CD14-positive monocyte (primary cell): ENCODE data around the gene OPN1MW3. TPM values are rescaled to one million over a fixed set of nuclear protein-coding genes. Genes with fewer than 3 reads are reported as not detected.
"Not testable (repeated sequence)": the region's sequence is repeated elsewhere in the genome, so short reads cannot be mapped to it uniquely, and the experiment has no call there.

Experiments
- DNase-seq, 3 donors: peaks; one replicate each; pipeline ENCODE4 v3.0.0-alpha.2; 2011 to 2022
- H2AFZ ChIP-seq: 2 replicates; pipeline ENCODE4 v1.6.0; 2012; ENCODE audit warnings: mild to moderate bottlenecking, low read depth, low read length, inconsistent platforms; ENCODE audit not compliant: insufficient read depth, poor library complexity, severe bottlenecking
- H3K27ac ChIP-seq, 2 donors: 1 replicate in 1 of 2; 2 replicates in 1 of 2; pipeline ENCODE4 v1.5.1; 2012 to 2013; ENCODE audit warnings: low read length in 2 of 2, control low read depth in 1 of 2, inconsistent platforms in 1 of 2, low read depth in 1 of 2, mild to moderate bottlenecking in 1 of 2
- H3K27me3 ChIP-seq, 2 donors: one replicate each; pipeline versions ENCODE4 v1.6.0 to v1.6.1; 2011 to 2013; ENCODE audit warnings: low read length in 2 of 2; ENCODE audit not compliant: control insufficient read depth in 2 of 2, insufficient read depth in 2 of 2
- H3K36me3 ChIP-seq, 2 donors: replicated peaks in 1 of 2; 1 replicate in 1 of 2; 2 replicates in 1 of 2; pipeline versions ENCODE4 v1.5.1 to v1.6.1; 2012 to 2013; ENCODE audit warnings: low read length in 2 of 2, control low read depth in 1 of 2, inconsistent platforms in 1 of 2, mild to moderate bottlenecking in 1 of 2; ENCODE audit not compliant: insufficient read depth in 2 of 2, control insufficient read depth in 1 of 2
- H3K4me1 ChIP-seq, 2 donors: 1 replicate in 1 of 2; 2 replicates in 1 of 2; pipeline versions ENCODE4 v1.5.1 to v1.6.1; 2012 to 2013; ENCODE audit warnings: low read length in 2 of 2, control low read depth in 1 of 2, inconsistent platforms in 1 of 2, mild to moderate bottlenecking in 1 of 2, moderate library complexity in 1 of 2; ENCODE audit not compliant: insufficient read depth in 2 of 2, control insufficient read depth in 1 of 2
- H3K4me2 ChIP-seq: replicated peaks from 2 replicates; pipeline ENCODE3; 2012; ENCODE audit warnings: low read length, moderate library complexity, mild to moderate bottlenecking; ENCODE audit not compliant: poor library complexity, severe bottlenecking; ENCODE audit errors: extremely low read depth
- H3K4me3 ChIP-seq, 3 experiments: fragments of 200-600 bp in 1 of 3; sonication (generic) in 1 of 3; replicated peaks in 1 of 3; 1 replicate in 2 of 3; 2 replicates in 1 of 3; pipeline ENCODE4 v1.5.1; 2011 to 2013; ENCODE audit warnings: low read length in 3 of 3, mild to moderate bottlenecking in 3 of 3, control low read depth in 2 of 3, low read depth in 2 of 3, inconsistent platforms in 1 of 3, moderate library complexity in 1 of 3
- H3K79me2 ChIP-seq: 2 replicates; pipeline ENCODE4 v1.6.0; 2012; ENCODE audit warnings: mild to moderate bottlenecking, control low read depth, inconsistent platforms, low read length, moderate library complexity; ENCODE audit not compliant: insufficient read depth
- H3K9ac ChIP-seq: 2 replicates; pipeline ENCODE4 v1.6.0; 2017; ENCODE audit warnings: low read length, mild to moderate bottlenecking; ENCODE audit not compliant: insufficient read depth, poor library complexity, severe bottlenecking
- H3K9me3 ChIP-seq, 2 donors: replicated peaks in 1 of 2; 1 replicate in 1 of 2; 2 replicates in 1 of 2; pipeline versions ENCODE4 v1.5.1 to v1.6.1; 2012 to 2013; ENCODE audit warnings: low read length in 2 of 2, control low read depth in 1 of 2; ENCODE audit not compliant: control insufficient read depth in 1 of 2, insufficient read depth in 1 of 2
- H4K20me1 ChIP-seq: 2 replicates; pipeline ENCODE4 v1.6.0; 2012; ENCODE audit warnings: mild to moderate bottlenecking, low read length, control low read depth, moderate library complexity; ENCODE audit not compliant: insufficient read depth
- H3K27ac Mint-ChIP-seq, 7 donors: one replicate each; pipeline ENCODE4 v1.8.0; 2020; ENCODE audit warnings: mild to moderate bottlenecking in 7 of 7, mixed read lengths in 7 of 7, moderate library complexity in 6 of 7, inconsistent platforms in 2 of 7
- H3K27me3 Mint-ChIP-seq, 3 donors: one replicate each; pipeline ENCODE4 v1.8.0; 2021 to 2022; ENCODE audit warnings: low read depth in 3 of 3, mild to moderate bottlenecking in 3 of 3, mixed read lengths in 3 of 3, moderate library complexity in 3 of 3, inconsistent platforms in 1 of 3
- H3K36me3 Mint-ChIP-seq, 2 donors: one replicate each; pipeline ENCODE4 v1.8.0; 2020; ENCODE audit warnings: mixed read lengths in 2 of 2, inconsistent platforms in 1 of 2, mild to moderate bottlenecking in 1 of 2
- H3K4me1 Mint-ChIP-seq: one replicate; pipeline ENCODE4 v1.8.0; 2020; ENCODE audit warnings: mild to moderate bottlenecking, mixed read lengths
- H3K4me3 Mint-ChIP-seq, 2 donors: one replicate each; pipeline ENCODE4 v1.8.0; 2020; ENCODE audit warnings: mild to moderate bottlenecking in 2 of 2, mixed read lengths in 2 of 2, moderate library complexity in 1 of 2
- H3K9me3 Mint-ChIP-seq, 7 donors: one replicate each; pipeline ENCODE4 v1.8.0; 2020 to 2022; ENCODE audit warnings: mixed read lengths in 7 of 7, mild to moderate bottlenecking in 6 of 7, moderate library complexity in 6 of 7, inconsistent platforms in 2 of 7
- WGBS: methylation state at CpG from one replicate; pipeline ENCODE4 v1.1.5; 2013; ENCODE audit warnings: missing lambda C conversion rate; ENCODE audit not compliant: insufficient coverage; 5-methylcytosine and 5-hydroxymethylcytosine counted together
- intact Hi-C, 2 donors: fragments of 100-400 bp; cut with micrococcal nuclease; formaldehyde crosslinking; loops; one replicate each; pipeline versions ENCODE4 v1.15.0 to v1.15.1; 2023
- polyA plus RNA-seq, 3 donors: library from polyadenylated mRNA; depleted of rRNA in 1 of 3; unstranded in 2 of 3; stranded (reverse) in 1 of 3; fragments of 300-500 nt in 2 of 3; fragments of >200 nt in 1 of 3; fragmentation: Illumina TruSeq in 2 of 3; gene quantifications; 1 replicate in 2 of 3; 2 replicates in 1 of 3; pipeline ENCODE4 v1.2.3, GENCODE V29; 2012 to 2021

Gene OPN1MW3
- polyA plus RNA-seq, 3 donors: 0.03 TPM; not detected in 2

GRCh38 chrX:154233620-154234019, 23.8 kb upstream of the OPN1MW3 start:
- H3K9ac ChIP-seq, H3K36me3 Mint-ChIP-seq, H3K27ac Mint-ChIP-seq, H3K9me3 Mint-ChIP-seq, H3K27ac ChIP-seq, DNase-seq, H3K4me1 ChIP-seq, H3K36me3 ChIP-seq, H3K4me3 Mint-ChIP-seq, H3K79me2 ChIP-seq, H3K4me3 ChIP-seq, H3K27me3 ChIP-seq, H3K9me3 ChIP-seq, intact Hi-C loops, H2AFZ ChIP-seq, H4K20me1 ChIP-seq, H3K4me1 Mint-ChIP-seq, H3K27me3 Mint-ChIP-seq, H3K4me2 ChIP-seq: not testable (repeated sequence)
- WGBS: no CpG with 5 or more reads among the region's 16 CpGs

GRCh38 chrX:154238939-154239559, 18.3 kb upstream of the OPN1MW3 start:
- peaks cover 0 to 12% (median 3%) of the 10 kb centered on the region in 7 donors for H3K9me3 Mint-ChIP-seq
- H3K36me3 ChIP-seq, H3K4me1 ChIP-seq, H3K4me2 ChIP-seq, H3K27me3 ChIP-seq, H4K20me1 ChIP-seq, H3K9me3 ChIP-seq, H3K27ac ChIP-seq, intact Hi-C loops, H3K4me3 Mint-ChIP-seq, H3K4me1 Mint-ChIP-seq, H3K4me3 ChIP-seq, H3K27me3 Mint-ChIP-seq, H3K27ac Mint-ChIP-seq, H3K9ac ChIP-seq, H3K36me3 Mint-ChIP-seq, H2AFZ ChIP-seq, H3K79me2 ChIP-seq: not testable (repeated sequence)
- DNase-seq: peak in 1 of 3 donors; percentile 0
- WGBS: no CpG with 5 or more reads among the region's 11 CpGs

GRCh38 chrX:154239982-154240503, 17.3 kb upstream of the OPN1MW3 start:
- WGBS: 89% methylated on average over 4 of the region's 8 CpGs

GRCh38 chrX:154247377-154248045, 9.9 kb upstream of the OPN1MW3 start:
- H3K79me2 ChIP-seq, H3K4me1 Mint-ChIP-seq, H4K20me1 ChIP-seq, H3K27ac Mint-ChIP-seq, H3K9me3 ChIP-seq, H2AFZ ChIP-seq, H3K4me2 ChIP-seq, H3K36me3 Mint-ChIP-seq, H3K4me3 Mint-ChIP-seq, intact Hi-C loops, H3K4me1 ChIP-seq, H3K27me3 ChIP-seq, H3K36me3 ChIP-seq, H3K9ac ChIP-seq, H3K27me3 Mint-ChIP-seq, H3K4me3 ChIP-seq, DNase-seq, H3K9me3 Mint-ChIP-seq, H3K27ac ChIP-seq: not testable (repeated sequence)
- no CpG with 5 or more reads among the region's 17 CpGs for WGBS

More at GRCh38 chrX:154239982-154240503, 17.3 kb upstream of the OPN1MW3 start:
- peak in 1 of 3 donors; percentile 0 for DNase-seq
- H3K27me3 Mint-ChIP-seq, H3K4me1 ChIP-seq, H3K27ac ChIP-seq, H2AFZ ChIP-seq, H3K79me2 ChIP-seq, H3K27me3 ChIP-seq, H3K36me3 ChIP-seq, H3K4me1 Mint-ChIP-seq, H3K4me2 ChIP-seq, H3K4me3 ChIP-seq, H4K20me1 ChIP-seq, intact Hi-C loops, H3K9me3 ChIP-seq, H3K9ac ChIP-seq, H3K36me3 Mint-ChIP-seq, H3K4me3 Mint-ChIP-seq: not testable (repeated sequence)
- peak overlapping the region in 2 of 7 donors; percentile 22 to 60 for H3K27ac Mint-ChIP-seq
- H3K9me3 Mint-ChIP-seq: peaks cover 0 to 12% (median 3%) of the 10 kb centered on the region in 7 donors
